Nephron (organoid): Measurements from ENCODE around the gene RFESD.
"Not testable (repeated sequence)": the region's sequence is repeated elsewhere in the genome, so short reads cannot be mapped to it uniquely, and the experiment has no call there.

Source experiments
- H3K27ac Mint-ChIP-seq, 3 experiments: 2 replicates each; pipeline ENCODE4 v1.8.0; 2020; ENCODE audit warnings: mixed read lengths in 3 of 3, mild to moderate bottlenecking in 2 of 3, moderate library complexity in 1 of 3
- H3K27me3 Mint-ChIP-seq: 2 replicates; pipeline ENCODE4 v1.8.0; 2021; ENCODE audit warnings: low read depth, mild to moderate bottlenecking, moderate library complexity, mixed read lengths
- H3K36me3 Mint-ChIP-seq: 2 replicates; pipeline ENCODE4 v1.8.0; 2020; ENCODE audit warnings: low read depth, mixed read lengths
- H3K4me1 Mint-ChIP-seq: 2 replicates; pipeline ENCODE4 v1.8.0; 2020; ENCODE audit warnings: mixed read lengths
- H3K4me3 Mint-ChIP-seq, 3 experiments: 2 replicates each; pipeline ENCODE4 v1.8.0; 2020; ENCODE audit warnings: mild to moderate bottlenecking in 3 of 3, mixed read lengths in 3 of 3, moderate library complexity in 2 of 3
- H3K9me3 Mint-ChIP-seq: 2 replicates; pipeline ENCODE4 v1.8.0; 2020; ENCODE audit warnings: mixed read lengths
- CTCF ChIP-seq, 3 experiments: fragments of 200-600 bp; sonication (generic); IDR thresholded peaks; one replicate each; pipeline ENCODE4 v1.5.0; 2021; ENCODE audit warnings: antibody characterized with exemption in 3 of 3; ENCODE audit not compliant: unreplicated experiment in 3 of 3

The RFESD gene

GRCh38 chr5:95631255-95631958, 15.2 kb upstream of the RFESD start:
- H3K4me1 Mint-ChIP-seq = no peaks in the 10 kb centered on the region
- H3K36me3 Mint-ChIP-seq = no peaks in the 10 kb centered on the region
- H3K4me3 Mint-ChIP-seq = no peak overlapping the region
- no peak overlapping the region for H3K27ac Mint-ChIP-seq
- no peak for TF ChIP-seq CTCF (IDR thresholded peaks at IDR 0.05; ENCODE audit: unreplicated experiment in 3 of 3)
- H3K9me3 Mint-ChIP-seq = peaks cover 2% of the 10 kb centered on the region
- H3K27me3 Mint-ChIP-seq = no peaks in the 10 kb centered on the region

GRCh38 chr5:95631991-95632675, 14.4 kb upstream of the RFESD start:
- TF ChIP-seq CTCF (IDR thresholded peaks at IDR 0.05; ENCODE audit: unreplicated experiment in 3 of 3) = no peak
- no peaks in the 10 kb centered on the region for H3K4me1 Mint-ChIP-seq
- peaks cover 2% of the 10 kb centered on the region for H3K9me3 Mint-ChIP-seq
- no peaks in the 10 kb centered on the region for H3K27me3 Mint-ChIP-seq
- no peaks in the 10 kb centered on the region for H3K36me3 Mint-ChIP-seq
- H3K4me3 Mint-ChIP-seq = no peak overlapping the region
- H3K27ac Mint-ChIP-seq = no peak overlapping the region

- not testable (repeated sequence) for H3K9me3 Mint-ChIP-seq, H3K27ac Mint-ChIP-seq, H3K4me3 Mint-ChIP-seq, H3K27me3 Mint-ChIP-seq, H3K4me1 Mint-ChIP-seq, H3K36me3 Mint-ChIP-seq
Observed at GRCh38 chr5:95632942-95633341, 13.6 kb upstream of the RFESD start.

GRCh38 chr5:95633671-95634070, 12.9 kb upstream of the RFESD start:
- Mint-ChIP-seq H3K36me3 (no peaks in the 10 kb centered on the region), H3K27me3 (peaks cover 4% of the 10 kb centered on the region), H3K4me1 (no peaks in the 10 kb centered on the region), H3K4me3 (no peak overlapping the region), H3K27ac (no peak overlapping the region), H3K9me3 (peaks cover 2% of the 10 kb centered on the region)
- no peak for TF ChIP-seq CTCF (IDR thresholded peaks at IDR 0.05; ENCODE audit: unreplicated experiment in 3 of 3)

GRCh38 chr5:95634081-95634480, 12.5 kb upstream of the RFESD start:
- H3K27ac Mint-ChIP-seq = no peak overlapping the region
- no peaks in the 10 kb centered on the region for H3K36me3 Mint-ChIP-seq
- H3K9me3 Mint-ChIP-seq = peaks cover 2% of the 10 kb centered on the region
- no peak for TF ChIP-seq CTCF (IDR thresholded peaks at IDR 0.05; ENCODE audit: unreplicated experiment in 3 of 3)
- H3K4me1 Mint-ChIP-seq = no peaks in the 10 kb centered on the region
- peaks cover 4% of the 10 kb centered on the region for H3K27me3 Mint-ChIP-seq
- no peak overlapping the region for H3K4me3 Mint-ChIP-seq

- no peak overlapping the region for H3K27ac Mint-ChIP-seq
- H3K27me3 Mint-ChIP-seq = peaks cover 11% of the 10 kb centered on the region
- TF ChIP-seq CTCF (IDR thresholded peaks at IDR 0.05; ENCODE audit: unreplicated experiment in 3 of 3) = no peak
- peaks cover 1% of the 10 kb centered on the region for H3K9me3 Mint-ChIP-seq
- H3K4me3 Mint-ChIP-seq = no peak overlapping the region
- no peaks in the 10 kb centered on the region for H3K4me1 Mint-ChIP-seq
- no peaks in the 10 kb centered on the region for H3K36me3 Mint-ChIP-seq
Observed at GRCh38 chr5:95638632-95639031, 7.9 kb upstream of the RFESD start.
